ENCODE results near the gene NXT2. TPM values are rescaled to one million over a fixed set of nuclear protein-coding genes. Genes with fewer than 3 reads are reported as not detected.

NXT2 gene
- total RNA-seq, 1 donor from 2014 or later: 12.3 TPM

GRCh38 chrX:109508915-109509314 is 27.7 kb upstream of the NXT2 start:
- no peak for DNase-seq
- TF ChIP-seq CTCF (IDR thresholded peaks at IDR 0.05): no peak
- intact Hi-C loops (cut with DNase I): no loop called here
- Histone ChIP-seq H3K27ac (no peak overlapping the region), H3K9me3 (no peaks in the 10 kb centered on the region), H3K4me3 (no peak overlapping the region), H3K4me1 (no peaks in the 10 kb centered on the region), H3K36me3 (no peaks in the 10 kb centered on the region), H3K27me3 (ENCODE audit: low read depth) (no peaks in the 10 kb centered on the region)
- no peak for ATAC-seq

- no peaks in the 10 kb centered on the region for H3K36me3 ChIP-seq
- H3K27me3 ChIP-seq (ENCODE audit: low read depth): no peaks in the 10 kb centered on the region
- H3K4me3 ChIP-seq: no peak overlapping the region
- no peak overlapping the region for H3K27ac ChIP-seq
- intact Hi-C loops (cut with DNase I): no loop called here
- no peaks in the 10 kb centered on the region for H3K9me3 ChIP-seq
- DNase-seq (no peak), ATAC-seq (no peak)
- no peaks in the 10 kb centered on the region for H3K4me1 ChIP-seq
- no peak for TF ChIP-seq CTCF (IDR thresholded peaks at IDR 0.05)
Measured at GRCh38 chrX:109511113-109511512, 25.5 kb upstream of the NXT2 start.

GRCh38 chrX:109519001-109519400 is 17.6 kb upstream of the NXT2 start:
- no peak for DNase-seq
- Histone ChIP-seq H3K9me3 (no peaks in the 10 kb centered on the region), H3K4me3 (no peak overlapping the region), H3K36me3 (no peaks in the 10 kb centered on the region), H3K27ac (no peak overlapping the region), H3K4me1 (no peaks in the 10 kb centered on the region), H3K27me3 (ENCODE audit: low read depth) (no peaks in the 10 kb centered on the region)
- no peak for TF ChIP-seq CTCF (IDR thresholded peaks at IDR 0.05)
- no peak for ATAC-seq
- intact Hi-C loops (cut with DNase I): no loop called here

GRCh38 chrX:109533005-109533404 is 3.6 kb upstream of the NXT2 start:
- ATAC-seq: no peak
- no peak for TF ChIP-seq CTCF (IDR thresholded peaks at IDR 0.05)
- Histone ChIP-seq H3K4me3 (no peak overlapping the region), H3K27me3 (ENCODE audit: low read depth) (no peaks in the 10 kb centered on the region), H3K36me3 (no peaks in the 10 kb centered on the region), H3K4me1 (no peaks in the 10 kb centered on the region), H3K27ac (no peak overlapping the region), H3K9me3 (no peaks in the 10 kb centered on the region)
- intact Hi-C loops (cut with DNase I): no loop called here
- no peak for DNase-seq

GRCh38 chrX:109533631-109534030 is 3.0 kb upstream of the NXT2 start:
- Histone ChIP-seq H3K27me3 (ENCODE audit: low read depth) (no peaks in the 10 kb centered on the region), H3K4me3 (no peak overlapping the region), H3K9me3 (no peaks in the 10 kb centered on the region), H3K27ac (no peak overlapping the region), H3K4me1 (no peaks in the 10 kb centered on the region), H3K36me3 (no peaks in the 10 kb centered on the region)
- no peak for DNase-seq
- no peak for TF ChIP-seq CTCF (IDR thresholded peaks at IDR 0.05)
- intact Hi-C loops (cut with DNase I): no loop called here
- ATAC-seq: no peak

- DNase-seq (no peak), ATAC-seq (no peak)
- TF ChIP-seq CTCF (IDR thresholded peaks at IDR 0.05): no peak
- Histone ChIP-seq H3K4me3 (no peak overlapping the region), H3K27ac (no peak overlapping the region), H3K4me1 (no peaks in the 10 kb centered on the region), H3K36me3 (no peaks in the 10 kb centered on the region), H3K27me3 (ENCODE audit: low read depth) (no peaks in the 10 kb centered on the region), H3K9me3 (no peaks in the 10 kb centered on the region)
- intact Hi-C loops (cut with DNase I): no loop called here
Measured at GRCh38 chrX:109534933-109535332, 1.7 kb upstream of the NXT2 start.
